HL-60 (cell line): ENCODE data around the gene TDG.

Experiments used
- CTCF ChIP-seq: IDR thresholded peaks from one replicate; pipeline ENCODE4 v1.5.1; 2011; ENCODE audit warnings: low read length, control low read depth, inconsistent platforms; ENCODE audit not compliant: insufficient read depth
- GABPA ChIP-seq: IDR thresholded peaks from 2 replicates; pipeline ENCODE4 v1.6.1; 2012; ENCODE audit warnings: low read depth
- POLR2AphosphoS5 ChIP-seq: IDR thresholded peaks from 2 replicates; pipeline ENCODE4 v1.6.1; 2012; ENCODE audit warnings: low read depth
- REST ChIP-seq: IDR thresholded peaks from 2 replicates; pipeline ENCODE4 v1.6.1; 2012; ENCODE audit warnings: low read depth; ENCODE audit not compliant: insufficient replicate concordance
- SPI1 ChIP-seq: IDR thresholded peaks from 2 replicates; pipeline ENCODE4 v1.6.1; 2012; ENCODE audit warnings: low read depth, mild to moderate bottlenecking, borderline replicate concordance

DNA sequence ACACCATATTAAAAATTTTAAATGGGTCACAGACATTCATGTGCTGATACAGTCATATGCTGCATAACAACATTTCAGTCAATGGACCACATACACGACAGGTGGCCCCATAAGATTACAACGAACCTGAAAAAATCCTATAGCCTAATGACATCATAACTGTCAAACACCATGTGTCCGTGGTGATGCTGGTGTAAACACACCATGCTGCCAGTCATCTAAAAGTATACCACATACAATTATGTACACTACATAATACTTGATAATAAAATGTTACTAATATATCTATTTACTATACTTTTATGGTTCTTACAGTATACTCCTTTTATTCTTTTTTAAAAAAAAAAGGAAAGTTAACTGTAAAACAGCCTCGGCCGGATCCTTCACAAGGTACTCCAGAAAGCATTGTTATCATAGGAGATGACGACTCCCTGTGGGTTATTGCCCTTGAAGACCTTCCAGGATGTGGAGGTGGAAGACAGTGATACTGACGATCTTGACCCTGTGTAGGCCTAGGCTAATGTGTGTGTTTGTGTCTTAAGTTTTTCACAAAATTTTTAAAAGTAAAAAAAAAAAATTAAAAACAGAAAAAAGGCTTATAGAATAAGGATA lies 5.0 kb upstream of the TDG start:
- no peak for TF ChIP-seq CTCF
- TF ChIP-seq POLR2AphosphoS5: no peak
- TF ChIP-seq GABPA: no peak
- TF ChIP-seq SPI1: no peak
- TF ChIP-seq REST: no peak
